Esophagus muscularis mucosa (tissue), 4 donors: ENCODE results near the gene SLF2.

ENCODE experiments used
- CTCF ChIP-seq, 3 experiments: fragments of 200-600 bp in 2 of 3; fragments of 450-650 bp in 1 of 3; sonication (generic) in 2 of 3; IDR thresholded peaks; one replicate each; pipeline ENCODE4 v1.5.1; 2017 to 2019; ENCODE audit warnings: antibody characterized with exemption in 3 of 3, mild to moderate bottlenecking in 2 of 3, moderate library complexity in 1 of 3
- EP300 ChIP-seq: sonication (generic); formaldehyde crosslinking; IDR thresholded peaks from one replicate; pipeline ENCODE4 v1.6.1; 2017; ENCODE audit warnings: antibody characterized with exemption
- POLR2AphosphoS5 ChIP-seq, 2 donors: sonication (generic); formaldehyde crosslinking; IDR thresholded peaks; one replicate each; pipeline ENCODE4 v1.6.1; 2017; ENCODE audit warnings: antibody characterized with exemption in 2 of 2

DNA sequence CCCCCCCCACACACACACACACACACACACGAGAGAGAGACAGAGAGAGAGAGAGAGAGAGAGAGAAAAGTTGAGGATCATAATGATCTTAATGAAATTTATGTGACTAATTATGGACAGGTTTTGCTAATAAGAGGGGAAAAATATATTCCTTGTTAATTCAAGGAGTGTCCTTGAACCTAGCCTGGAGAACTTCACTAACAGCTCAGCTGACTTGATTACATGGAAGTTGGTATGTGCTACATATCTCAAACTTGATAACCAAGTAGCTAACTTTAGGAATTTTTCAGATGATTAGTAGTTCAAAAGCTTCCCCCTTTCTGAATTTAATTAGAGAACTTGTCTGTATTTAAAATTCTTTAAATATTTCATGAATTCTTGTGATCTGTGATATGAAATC lies 15.3 kb downstream of the SLF2 start:
- TF ChIP-seq POLR2AphosphoS5 (IDR thresholded peaks at IDR 0.05) (no peak), CTCF (IDR thresholded peaks at IDR 0.05) (no peak), EP300 (no peak)
